Epithelial cell of proximal tubule (primary cell): ENCODE measurements around the gene SH3TC2. TPM values are rescaled to one million over a fixed set of nuclear protein-coding genes. Genes with fewer than 3 reads are reported as not detected.

Source experiments
- DNase-seq: peaks from one replicate; pipeline ENCODE4 v3.0.0-alpha.2; 2011; ENCODE audit warnings: low read depth
- H3K4me3 ChIP-seq: 2 replicates; pipeline ENCODE4 v1.5.1; 2011; ENCODE audit warnings: low read depth, mild to moderate bottlenecking, low read length
- CTCF ChIP-seq: conservative IDR thresholded peaks from 2 replicates; pipeline ENCODE4 v1.5.1; 2012; ENCODE audit warnings: low read depth, mild to moderate bottlenecking, low read length
- total RNA-seq: library from RNA; depleted of rRNA; stranded (reverse); fragments of >200 nt; gene quantifications from 2 replicates; pipeline ENCODE4 v1.2.3, GENCODE V29; 2015

SH3TC2 gene
- total RNA-seq, 1 donor from 2014 or later, result 2.7 TPM

GRCh38 chr5:149047462-149047861, 15.4 kb downstream of the SH3TC2 start:
- no peak for TF ChIP-seq CTCF
- no peak overlapping the region for H3K4me3 ChIP-seq
- DNase-seq, result no peak

- no peak overlapping the region for H3K4me3 ChIP-seq
- TF ChIP-seq CTCF, result no peak
- no peak for DNase-seq
Observed at GRCh38 chr5:149046196-149046829, 16.5 kb downstream of the SH3TC2 start.

GRCh38 chr5:149045089-149045460, 17.8 kb downstream of the SH3TC2 start:
- TF ChIP-seq CTCF, result no peak
- no peak for DNase-seq
- H3K4me3 ChIP-seq, result no peak overlapping the region

- H3K4me3 ChIP-seq, result no peak overlapping the region
- no peak for DNase-seq
- TF ChIP-seq CTCF, result no peak
Observed at GRCh38 chr5:149044453-149045088, 18.3 kb downstream of the SH3TC2 start.

GRCh38 chr5:149043641-149044040, 19.2 kb downstream of the SH3TC2 start:
- no peak for TF ChIP-seq CTCF
- H3K4me3 ChIP-seq, result no peak overlapping the region
- DNase-seq, result no peak

GRCh38 chr5:149042865-149043264, 20.0 kb downstream of the SH3TC2 start:
- no peak overlapping the region for H3K4me3 ChIP-seq
- no peak for TF ChIP-seq CTCF
- DNase-seq, result no peak

GRCh38 chr5:149041242-149041641, 21.6 kb downstream of the SH3TC2 start:
- no peak for DNase-seq
- H3K4me3 ChIP-seq, result no peak overlapping the region
- TF ChIP-seq CTCF, result no peak
